A549 (cell line): ENCODE data around the gene PAK4. TPM values are rescaled to one million over a fixed set of nuclear protein-coding genes. Genes with fewer than 3 reads are reported as not detected.
A peak's percentile ranks its signal among the peaks of the same experiment; 100 is the strongest.
"Not testable (repeated sequence)": the region's sequence is repeated elsewhere in the genome, so short reads cannot be mapped to it uniquely, and the experiment has no call there.

Source experiments
- ATAC-seq, 2 experiments: fragments of 200-7000 bp in 1 of 2; fragments of >200 bp in 1 of 2; cut with Nextera tagmentation in 1 of 2; cut with Tn5 transposase in 1 of 2; 3 replicates each; pipeline versions ENCODE4 v1.8.0 to v1.9.1; 2018 to 2020; ENCODE audit warnings: mild to moderate bottlenecking in 1 of 2, moderate library complexity in 1 of 2
- CTCF ChIA-PET: fragments of 300-600 bp; sonication (Branson Sonifier 250); formaldehyde crosslinking; extraction: SDS; loops from one replicate; lab custom pipeline; 2021; ENCODE audit warnings: antibody characterized with exemption, inconsistent platforms; lab: Yijun Ruan, JAX
- POLR2A ChIA-PET: fragments of 350-600 bp; formaldehyde crosslinking; extraction: SDS; loops from one replicate; lab custom pipeline; 2021; ENCODE audit warnings: antibody characterized with exemption, inconsistent platforms; lab: Yijun Ruan, JAX
- DNase-seq, 2 experiments: peaks; one replicate each; pipeline versions ENCODE4 v3.0.0 to v3.0.0-alpha.2; 2011 to 2016; ENCODE audit warnings: low read depth in 1 of 2, low spot score in 1 of 2
- FAIRE-seq: peaks from 2 replicates; lab custom pipeline; 2011; peaks lifted over from hg19 to GRCh38; lab: Jason Lieb, UNC
- H3K27ac ChIP-seq, 2 experiments: fragments of >200 bp; sonication (Bioruptor Twin); formaldehyde crosslinking; 3 replicates each; pipeline ENCODE4 v1.5.1; 2016 to 2017
- H3K4me1 ChIP-seq: fragments of >200 bp; sonication (Bioruptor Twin); formaldehyde crosslinking; 3 replicates; pipeline ENCODE4 v1.6.1; 2016
- H3K4me2 ChIP-seq: fragments of >200 bp; sonication (Bioruptor Twin); formaldehyde crosslinking; 3 replicates; pipeline ENCODE4 v1.6.1; 2016
- H3K4me3 ChIP-seq: fragments of >200 bp; sonication (Bioruptor Twin); formaldehyde crosslinking; 3 replicates; pipeline ENCODE4 v1.5.1; 2016
- H3K9me3 ChIP-seq: fragments of >200 bp; sonication (Bioruptor Twin); formaldehyde crosslinking; 3 replicates; pipeline ENCODE4 v1.6.1; 2016
- CBX8 ChIP-seq: fragments of 200-600 bp; sonication (generic); IDR thresholded peaks from 2 replicates; pipeline ENCODE4 v1.6.1; 2016
- CEBPB ChIP-seq, 2 experiments: fragments of >200 bp in 1 of 2; sonication (Bioruptor Twin) in 1 of 2; formaldehyde crosslinking in 1 of 2; IDR thresholded peaks; 2 replicates each; pipeline ENCODE4 v1.6.1; 2012 to 2016
- CHD2 ChIP-seq: fragments of 150-350 bp; IDR thresholded peaks from 2 replicates; pipeline ENCODE4 v1.6.1; 2014; ENCODE audit warnings: low read length; ENCODE audit not compliant: partially characterized antibody
- ESRRA ChIP-seq: fragments of 150-350 bp; IDR thresholded peaks from 2 replicates; pipeline ENCODE4 v1.6.1; 2014; ENCODE audit warnings: mild to moderate bottlenecking, low read length, borderline replicate concordance
- FOSL2 ChIP-seq, 2 experiments: fragments of 450-650 bp in 1 of 2; fragments of >200 bp in 1 of 2; sonication (Bioruptor Twin) in 1 of 2; formaldehyde crosslinking; IDR thresholded peaks; 2 replicates each; pipeline versions ENCODE4 v1.5.0 to v1.6.1; 2016 to 2020; ENCODE audit warnings: mild to moderate bottlenecking in 1 of 2, moderate library complexity in 1 of 2
- FOXS1 ChIP-seq: fragments of 250-450 bp; sonication (Bioruptor Pico); IDR thresholded peaks from 2 replicates; pipeline ENCODE4 v1.5.0; 2020; ENCODE audit warnings: mild to moderate bottlenecking, moderate library complexity
- GATA3 ChIP-seq: IDR thresholded peaks from 2 replicates; pipeline ENCODE4 v1.6.1; 2012; ENCODE audit warnings: borderline replicate concordance
- HEYL ChIP-seq: fragments of 250-450 bp; sonication (Bioruptor Pico); IDR thresholded peaks from 2 replicates; pipeline ENCODE4 v1.8.0; 2021; ENCODE audit warnings: mild to moderate bottlenecking, moderate library complexity
- JUN ChIP-seq, 2 experiments: fragments of >200 bp; sonication (Bioruptor Twin); formaldehyde crosslinking; IDR thresholded peaks; 2 replicates in 1 of 2; 3 replicates in 1 of 2; pipeline ENCODE4 v1.6.1; 2016 to 2017
- JUNB ChIP-seq: fragments of >200 bp; sonication (Bioruptor Twin); formaldehyde crosslinking; IDR thresholded peaks from 2 replicates; pipeline ENCODE4 v1.6.1; 2016
- MAZ ChIP-seq: fragments of 150-350 bp; IDR thresholded peaks from 2 replicates; pipeline ENCODE4 v1.6.1; 2014; ENCODE audit warnings: antibody characterized with exemption, low read depth, low read length, borderline replicate concordance
- MYC ChIP-seq: IDR thresholded peaks from 2 replicates; pipeline ENCODE4 v1.6.1; 2012; ENCODE audit warnings: mild to moderate bottlenecking, inconsistent platforms, low read length, improper control_type of control experiment, borderline replicate concordance
- NFE2L2 ChIP-seq: fragments of 150-350 bp; conservative IDR thresholded peaks from 2 replicates; pipeline ENCODE4 v1.6.1; 2014; ENCODE audit warnings: low read length
- NR3C1 ChIP-seq: fragments of >200 bp; sonication (Bioruptor Twin); formaldehyde crosslinking; IDR thresholded peaks from 3 replicates; pipeline ENCODE4 v1.6.1; 2017
- POLR2AphosphoS2 ChIP-seq: conservative IDR thresholded peaks from 2 replicates; pipeline ENCODE4 v1.6.1; 2012; ENCODE audit warnings: low read length, improper control_type of control experiment, inconsistent platforms
- RARB ChIP-seq: fragments of 250-450 bp; sonication (Bioruptor Pico); IDR thresholded peaks from 2 replicates; pipeline ENCODE4 v1.8.0; 2021; ENCODE audit warnings: mild to moderate bottlenecking, moderate library complexity
- RCOR1 ChIP-seq: fragments of 150-350 bp; IDR thresholded peaks from 2 replicates; pipeline ENCODE4 v1.6.1; 2014; ENCODE audit warnings: antibody characterized with exemption, low read length, low read depth
- SREBF2 ChIP-seq: fragments of 450-650 bp; IDR thresholded peaks from 2 replicates; pipeline ENCODE4 v1.6.1; 2014; ENCODE audit warnings: mild to moderate bottlenecking, moderate library complexity
- TFCP2L1 ChIP-seq: fragments of 250-450 bp; sonication (Bioruptor Pico); IDR thresholded peaks from 2 replicates; pipeline ENCODE4 v1.5.0; 2021; ENCODE audit warnings: mild to moderate bottlenecking
- TP53 ChIP-seq: fragments of 250-450 bp; sonication (Bioruptor Pico); IDR thresholded peaks from 2 replicates; pipeline ENCODE4 v1.5.0; 2021; ENCODE audit warnings: mild to moderate bottlenecking, moderate library complexity
- ZFP36 ChIP-seq: fragments of 450-650 bp; IDR thresholded peaks from 2 replicates; pipeline ENCODE4 v1.6.1; 2014; ENCODE audit warnings: borderline replicate concordance; ENCODE audit not compliant: partially characterized antibody
- WGBS: methylation state at CpG from one replicate; pipeline ENCODE4 v1.1.6; 2017; ENCODE audit errors: missing lambda C conversion rate; 5-methylcytosine and 5-hydroxymethylcytosine counted together
- polyA plus RNA-seq, 4 experiments: library from polyadenylated mRNA; depleted of rRNA in 3 of 4; stranded (reverse); fragments of >200 nt; fragmentation: RNase III in 1 of 4; extraction: RNeasy Plus Mini Kit Qiagen cat#74134 plus additional on column Dnase treatment in 1 of 4; gene quantifications; 2 replicates in 3 of 4; 3 replicates in 1 of 4; pipeline ENCODE4 v1.2.3, GENCODE V29; 2011 to 2017
- TF ChIP-seq, protein P1 (sequence below): IDR thresholded peaks from 2 replicates; pipeline ENCODE4 v1.6.1; 2012

The PAK4 gene
- polyA plus RNA-seq, 2 of the 4 experiments (the other 2 are of a cell fraction) = 42.9 to 84.2 TPM

DNA sequence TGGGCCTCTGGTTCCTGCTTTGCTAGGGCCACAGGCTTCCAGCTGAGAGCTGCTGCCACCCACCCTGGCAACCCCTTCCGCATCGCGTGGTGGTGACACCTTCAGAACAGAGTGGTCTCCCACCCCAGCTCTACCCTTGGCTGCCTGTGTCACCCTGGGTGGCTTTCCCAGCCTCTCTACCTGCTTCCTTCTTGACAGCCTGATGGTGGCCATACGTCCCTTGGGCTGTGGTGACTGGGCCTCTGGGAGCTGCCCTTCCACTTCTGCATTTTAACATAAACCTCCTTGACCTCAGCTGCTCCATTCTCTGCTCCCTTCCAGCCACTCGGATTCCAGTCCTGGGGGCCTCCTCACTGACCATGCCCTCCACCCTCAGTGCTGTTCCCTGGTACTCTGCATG is 17.0 kb downstream of the PAK4 start:
- no peak overlapping the region for H3K4me3 ChIP-seq
- ChIA-PET POLR2A (no interaction called here), CTCF (interaction anchor here (0.9 to 4.2 kb wide), 9 partner anchors 11 to 255 kb away, joined by 3 to 23 read pairs (median 5); no protein-coding TSS in a partner anchor)
- ATAC-seq (no peak), DNase-seq (no peak), FAIRE-seq (no peak)
- H3K4me1 ChIP-seq = peaks cover 47% of the 10 kb centered on the region
- WGBS = 91% methylated on average over 5 of the region's 5 CpGs
- no peak overlapping the region for H3K27ac ChIP-seq
- H3K9me3 ChIP-seq = no peaks in the 10 kb centered on the region
- no peak overlapping the region for H3K4me2 ChIP-seq
- TF ChIP-seq FOSL2 (IDR thresholded peaks at IDR 0.05) = no peak
- TF ChIP-seq FOSL2 (CRISPR knock-in tag; IDR thresholded peaks at IDR 0.05) = no peak
- TF ChIP-seq CEBPB (IDR thresholded peaks at IDR 0.05) = no peak
- TF ChIP-seq POLR2AphosphoS2 = no peak
- no peak for TF ChIP-seq ZFP36
- TF ChIP-seq NFE2L2 = no peak
- TF ChIP-seq, protein P1, sequence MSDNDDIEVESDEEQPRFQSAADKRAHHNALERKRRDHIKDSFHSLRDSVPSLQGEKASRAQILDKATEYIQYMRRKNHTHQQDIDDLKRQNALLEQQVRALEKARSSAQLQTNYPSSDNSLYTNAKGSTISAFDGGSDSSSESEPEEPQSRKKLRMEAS = no peak
- no peak for TF ChIP-seq MYC
- no peak for TF ChIP-seq CBX8
- no peak for TF ChIP-seq JUN (IDR thresholded peaks at IDR 0.05)
- TF ChIP-seq CHD2 = no peak
- no peak for TF ChIP-seq ESRRA
- no peak for TF ChIP-seq JUNB
- no peak for TF ChIP-seq HEYL (CRISPR knock-in tag)
- no peak for TF ChIP-seq TP53
- TF ChIP-seq NR3C1 = no peak
- TF ChIP-seq RARB = no peak
- no peak for TF ChIP-seq RCOR1
- no peak for TF ChIP-seq MAZ
- TF ChIP-seq SREBF2 = no peak

DNA sequence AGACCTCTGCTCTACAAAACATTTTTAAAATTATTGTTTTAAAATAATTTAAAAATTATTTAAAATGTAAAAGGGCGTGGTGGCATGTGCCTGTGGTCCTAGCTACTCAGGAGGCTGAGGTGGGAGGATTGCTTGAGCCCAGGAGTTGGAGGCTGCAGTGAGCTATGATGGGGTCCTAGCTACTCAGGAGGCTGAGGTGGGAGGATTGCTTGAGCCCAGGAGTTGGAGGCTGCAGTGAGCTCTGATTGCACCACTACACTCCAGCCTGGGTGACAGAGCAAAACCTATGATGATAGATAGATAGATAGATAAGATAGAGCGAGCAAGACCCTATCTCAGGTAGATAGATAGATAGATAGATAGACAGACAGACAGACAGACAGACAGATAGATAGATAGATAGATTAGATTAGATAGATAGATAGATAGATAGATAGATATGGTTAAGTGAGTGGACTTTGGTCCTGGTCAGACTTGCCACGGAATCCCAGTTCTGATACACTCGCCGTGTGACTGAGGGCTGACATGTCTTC is 18.2 kb downstream of the PAK4 start:
- not testable (repeated sequence) for ATAC-seq, FAIRE-seq, DNase-seq, H3K4me3 ChIP-seq, H3K9me3 ChIP-seq
- POLR2A ChIA-PET = interaction anchor here (0.7 kb wide), 1 partner anchor 162 kb away, joined by 5 read pairs; no protein-coding TSS in a partner anchor
- Histone ChIP-seq H3K4me1 (peaks cover 36% of the 10 kb centered on the region), H3K27ac (peak overlapping the region in 1 of 2 experiments; percentile 53; a peak in 2 of 6 replicates), H3K4me2 (peak overlapping the region; percentile 48)
- CTCF ChIA-PET = interaction anchor here (0.7 to 4.2 kb wide), 13 partner anchors 10 to 740 kb away, joined by 3 to 23 read pairs (median 5); partner anchors contain the start of genes MRPS12 and SARS2
- whole genome bisulfite sequencing = 84% methylated on average over 5 of the region's 5 CpGs

DNA sequence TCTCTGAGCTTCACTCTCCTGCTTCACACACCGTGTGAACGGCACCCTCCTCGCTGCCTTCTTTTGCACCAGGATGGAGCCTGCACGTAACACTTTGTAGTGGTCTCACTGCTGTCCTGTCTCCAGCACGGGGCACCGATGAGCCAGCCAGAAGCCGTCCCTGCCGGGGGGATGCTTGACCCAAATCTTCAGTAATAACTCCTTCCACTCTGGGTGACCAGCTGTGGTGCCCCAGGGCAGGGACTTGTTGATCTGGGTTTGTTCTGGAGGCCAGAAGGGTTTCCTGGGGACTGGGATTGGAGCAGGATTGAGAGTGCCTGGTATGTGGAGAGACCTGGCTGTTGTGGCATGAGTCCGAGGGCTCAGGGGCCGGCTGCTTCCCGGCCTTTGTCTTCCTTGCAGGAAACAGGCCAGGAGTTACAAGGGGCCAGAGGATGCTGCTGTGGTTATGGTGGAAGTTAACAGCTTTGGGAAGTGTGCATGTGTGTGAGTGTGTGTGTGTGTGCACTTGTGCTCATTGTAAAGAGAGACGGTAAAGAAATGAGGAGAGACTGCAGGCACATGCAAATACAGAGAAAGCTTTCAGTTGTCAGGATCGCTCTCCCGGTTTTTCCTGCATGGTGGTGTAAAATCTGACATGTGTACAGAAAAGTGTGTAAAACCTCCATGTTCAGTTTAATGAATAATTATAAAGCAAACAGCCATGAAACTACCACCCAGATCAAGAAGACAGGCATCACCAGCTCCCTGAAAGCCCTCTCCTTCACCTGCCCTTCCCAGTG is 18.9 kb downstream of the PAK4 start:
- 55% methylated on average over 14 of the region's 14 CpGs for WGBS
- no peak overlapping the region for H3K4me3 ChIP-seq
- DNase-seq (no peak), FAIRE-seq (peak; percentile 79), ATAC-seq (peak; percentile 45 to 65)
- peak overlapping the region; percentile 48 for H3K4me2 ChIP-seq
- TF ChIP-seq TFCP2L1 (no peak), HEYL (CRISPR knock-in tag) (no peak), NR3C1 (no peak), SREBF2 (no peak), FOXS1 (CRISPR knock-in tag) (no peak), GATA3 (no peak)
- TF ChIP-seq, protein P1 = no peak
- CTCF ChIA-PET = interaction anchor here (0.7 to 4.2 kb wide), 21 partner anchors 8 to 741 kb away, joined by 3 to 23 read pairs (median 5); partner anchors contain the start of genes FBXO17, MRPS12 and SARS2
- POLR2A ChIA-PET = no interaction called here
- H3K4me1 ChIP-seq = peaks cover 30% of the 10 kb centered on the region
- H3K9me3 ChIP-seq = 0 out of 3 replicates have a peak, but pooled peaks cover 3% of the 10 kb centered on the region
- peak overlapping the region in 1 of 2 experiments; percentile 53; a peak in 3 of 6 replicates for H3K27ac ChIP-seq
